ENCODE results near the gene ACOX3. TPM values are rescaled to one million over a fixed set of nuclear protein-coding genes. Genes with fewer than 3 reads are reported as not detected.

ACOX3 gene
- polyA plus RNA-seq, 1 of the 3 experiments (the other 2 are of a cell fraction): 8.4 TPM

DNA sequence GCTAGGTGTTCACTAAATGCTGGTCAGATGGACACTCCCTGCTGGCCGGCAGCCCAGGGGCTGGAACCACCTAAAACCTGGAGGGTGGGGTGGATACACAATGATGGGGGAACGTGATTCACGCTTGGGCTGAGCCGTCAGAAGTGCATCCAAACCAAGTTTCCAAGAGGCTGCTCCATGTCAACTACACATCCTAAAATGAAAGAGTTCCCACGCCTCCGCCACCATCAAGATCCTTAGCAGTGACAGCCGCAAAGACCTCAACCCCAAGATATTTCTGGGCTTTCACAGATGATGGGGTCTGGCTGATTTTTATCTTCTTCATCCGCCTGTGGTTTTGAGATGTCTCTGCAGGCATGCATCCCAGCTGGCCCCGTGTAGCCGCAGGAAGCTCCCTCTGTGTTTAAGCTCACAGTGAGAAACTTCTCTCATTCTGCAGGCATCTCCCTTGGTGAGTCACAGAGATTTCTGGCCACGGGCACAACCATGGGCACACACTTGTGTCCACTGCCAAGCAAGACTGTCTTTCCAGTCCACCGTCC is 86.5 kb downstream of the ACOX3 start (continued):
- TF ChIP-seq REST (IDR thresholded peaks at IDR 0.05; ENCODE audit: low read depth, low read length) (no peak), MEF2A (IDR thresholded peaks at IDR 0.05; ENCODE audit: borderline replicate concordance, low read depth) (peak; percentile 23; the same call in 1 of the 2 replicates), EP300 (IDR thresholded peaks at IDR 0.05; ENCODE audit: borderline replicate concordance in 1 of 2, low read depth in 1 of 2, low read length in 1 of 2) (peak in 1 of 2 experiments; percentile 71; a peak in 1 of 4 replicates), NRF1 (IDR thresholded peaks at IDR 0.05; ENCODE audit: low read depth, low read length) (no peak), RCOR1 (IDR thresholded peaks at IDR 0.05; ENCODE audit: low read length) (no peak)
- TF ChIP-seq, protein P1, sequence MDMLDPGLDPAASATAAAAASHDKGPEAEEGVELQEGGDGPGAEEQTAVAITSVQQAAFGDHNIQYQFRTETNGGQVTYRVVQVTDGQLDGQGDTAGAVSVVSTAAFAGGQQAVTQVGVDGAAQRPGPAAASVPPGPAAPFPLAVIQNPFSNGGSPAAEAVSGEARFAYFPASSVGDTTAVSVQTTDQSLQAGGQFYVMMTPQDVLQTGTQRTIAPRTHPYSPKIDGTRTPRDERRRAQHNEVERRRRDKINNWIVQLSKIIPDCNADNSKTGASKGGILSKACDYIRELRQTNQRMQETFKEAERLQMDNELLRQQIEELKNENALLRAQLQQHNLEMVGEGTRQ (IDR thresholded peaks at IDR 0.05; ENCODE audit: borderline replicate concordance, low read depth, low read length): no peak
- TF ChIP-seq, protein P2, sequence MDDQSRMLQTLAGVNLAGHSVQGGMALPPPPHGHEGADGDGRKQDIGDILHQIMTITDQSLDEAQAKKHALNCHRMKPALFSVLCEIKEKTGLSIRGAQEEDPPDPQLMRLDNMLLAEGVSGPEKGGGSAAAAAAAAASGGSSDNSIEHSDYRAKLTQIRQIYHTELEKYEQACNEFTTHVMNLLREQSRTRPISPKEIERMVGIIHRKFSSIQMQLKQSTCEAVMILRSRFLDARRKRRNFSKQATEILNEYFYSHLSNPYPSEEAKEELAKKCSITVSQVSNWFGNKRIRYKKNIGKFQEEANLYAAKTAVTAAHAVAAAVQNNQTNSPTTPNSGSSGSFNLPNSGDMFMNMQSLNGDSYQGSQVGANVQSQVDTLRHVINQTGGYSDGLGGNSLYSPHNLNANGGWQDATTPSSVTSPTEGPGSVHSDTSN (IDR thresholded peaks at IDR 0.05): peak; percentile 77

- no peak for DNase-seq
- no peak overlapping the region for H3K9ac ChIP-seq
- H3K4me2 ChIP-seq: peak overlapping the region; percentile 42; the same call in 1 of the 2 replicates
- no peaks in the 10 kb centered on the region for H3K9me3 ChIP-seq
- H3K36me3 ChIP-seq (replicated peaks in 1 of 2; ENCODE audit: control insufficient read depth in 1 of 2, insufficient read depth in 2 of 2, low read length in 1 of 2): no peaks in the 10 kb centered on the region
- CTCF ChIA-PET: interaction anchor here (0.6 kb wide), 1 partner anchor 186 kb away, joined by 3 read pairs; no protein-coding TSS in a partner anchor
- H3K79me2 ChIP-seq (ENCODE audit: insufficient read depth): no peaks in the 10 kb centered on the region
- peaks cover 3% of the 10 kb centered on the region for H3F3A ChIP-seq (replicated peaks; ENCODE audit: insufficient read depth)
- H3K4me1 ChIP-seq (ENCODE audit: control insufficient read depth in 1 of 2, insufficient read depth in 2 of 2, low read depth in 1 of 2, low read length in 1 of 2): peaks cover 0 to 18% of the 10 kb centered on the region in 2 experiments; a peak in 2 of 4 replicates
- H3K27me3 ChIP-seq (ENCODE audit: insufficient read depth): no peaks in the 10 kb centered on the region
- POLR2A ChIA-PET: no interaction called here
- H2AFZ ChIP-seq (ENCODE audit: low read depth): no peak overlapping the region
- H3K27ac ChIP-seq (ENCODE audit: low read depth in 2 of 2, low read length in 1 of 2): peak overlapping the region in 1 of 2 experiments; percentile 75; a peak in 1 of 4 replicates
- no peaks in the 10 kb centered on the region for H4K20me1 ChIP-seq (ENCODE audit: insufficient read depth)
- H3K9me2 ChIP-seq: no peaks in the 10 kb centered on the region
- no peak overlapping the region for H3K4me3 ChIP-seq (ENCODE audit: low read depth in 2 of 2, low read length in 1 of 2)
- 76% methylated on average over 9 of the region's 9 CpGs for WGBS (ENCODE audit: low lambda C conversion rate)
- TF ChIP-seq IRF3 (IDR thresholded peaks at IDR 0.05; ENCODE audit: low read depth, low read length): no peak
- no peak for TF ChIP-seq NRF1 (IDR thresholded peaks at IDR 0.05; ENCODE audit: low read depth, low read length)
- TF ChIP-seq, protein P2 (IDR thresholded peaks at IDR 0.05): no peak
- no peak for TF ChIP-seq RAD21 (IDR thresholded peaks at IDR 0.05; ENCODE audit: low read length)
- TF ChIP-seq SMC3 (IDR thresholded peaks at IDR 0.05; ENCODE audit: low read depth, low read length): no peak
- no peak for TF ChIP-seq FOXJ3 (CRISPR knock-in tag; IDR thresholded peaks at IDR 0.05)
- TF ChIP-seq, protein P3, sequence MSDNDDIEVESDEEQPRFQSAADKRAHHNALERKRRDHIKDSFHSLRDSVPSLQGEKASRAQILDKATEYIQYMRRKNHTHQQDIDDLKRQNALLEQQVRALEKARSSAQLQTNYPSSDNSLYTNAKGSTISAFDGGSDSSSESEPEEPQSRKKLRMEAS (IDR thresholded peaks at IDR 0.05; ENCODE audit: low read depth): no peak
- TF ChIP-seq MXI1 (IDR thresholded peaks at IDR 0.05; ENCODE audit: low read depth, low read length): no peak
- no peak for TF ChIP-seq EZH2phosphoT487 (IDR thresholded peaks at IDR 0.05; ENCODE audit: borderline replicate concordance, low read depth)
- no peak for TF ChIP-seq REST (IDR thresholded peaks at IDR 0.05; ENCODE audit: low read depth, low read length)
- TF ChIP-seq GATA2 (CRISPR knock-in tag; IDR thresholded peaks at IDR 0.05): no peak
- TF ChIP-seq MEF2A (IDR thresholded peaks at IDR 0.05; ENCODE audit: borderline replicate concordance, low read depth): no peak
- TF ChIP-seq FOSL2 (IDR thresholded peaks at IDR 0.05; ENCODE audit: borderline replicate concordance, low read depth): no peak
Measured at GRCh38 chr4:8353158-8353669, 87.3 kb downstream of the ACOX3 start.
